Fibroblast of the aortic adventitia (primary cell): Measurements from ENCODE around the gene SCEL. TPM values are rescaled to one million over a fixed set of nuclear protein-coding genes. Genes with fewer than 3 reads are reported as not detected.

Source experiments
- DNase-seq: peaks from one replicate; pipeline ENCODE4 v3.0.0-alpha.2; 2010; ENCODE audit warnings: low read depth
- H3K4me3 ChIP-seq: 2 replicates; pipeline ENCODE4 v1.5.1; 2011; ENCODE audit warnings: low read depth, mild to moderate bottlenecking, control low read depth, low read length, moderate library complexity
- CTCF ChIP-seq: IDR thresholded peaks from 2 replicates; pipeline ENCODE4 v1.5.1; 2011; ENCODE audit warnings: mild to moderate bottlenecking, low read length, control low read depth, inconsistent platforms; ENCODE audit not compliant: insufficient read depth
- total RNA-seq: library from RNA; depleted of rRNA; stranded (reverse); fragments of >200 nt; gene quantifications from 2 replicates; pipeline ENCODE4 v1.2.3, GENCODE V29; 2012; ENCODE audit warnings: low replicate concordance

SCEL gene
- total RNA-seq, 1 donor, result not detected

GRCh38 chr13:77528414-77528813 is 7.1 kb upstream of the SCEL start:
- no peak for TF ChIP-seq CTCF
- no peak for DNase-seq
- H3K4me3 ChIP-seq, result no peak overlapping the region

GRCh38 chr13:77528834-77529500 is 6.5 kb upstream of the SCEL start:
- no peak for DNase-seq
- H3K4me3 ChIP-seq, result no peak overlapping the region
- no peak for TF ChIP-seq CTCF

GRCh38 chr13:77529501-77529840 is 6.0 kb upstream of the SCEL start:
- DNase-seq, result no peak
- H3K4me3 ChIP-seq, result no peak overlapping the region
- TF ChIP-seq CTCF, result no peak

- TF ChIP-seq CTCF, result no peak
- H3K4me3 ChIP-seq, result no peak overlapping the region
- DNase-seq, result no peak
Observed at GRCh38 chr13:77530875-77531274, 4.6 kb upstream of the SCEL start.

GRCh38 chr13:77532983-77533382 is 2.5 kb upstream of the SCEL start:
- H3K4me3 ChIP-seq, result no peak overlapping the region
- no peak for DNase-seq
- no peak for TF ChIP-seq CTCF

GRCh38 chr13:77533875-77534788 is 1.4 kb upstream of the SCEL start:
- TF ChIP-seq CTCF, result no peak
- DNase-seq, result no peak
- no peak overlapping the region for H3K4me3 ChIP-seq
